ENCODE results near the gene C8G. TPM values are rescaled to one million over a fixed set of nuclear protein-coding genes. Genes with fewer than 3 reads are reported as not detected.

C8G gene
- total RNA-seq, 1 experiment from 2014 or later = 0.77 TPM

GRCh38 chr9:136927343-136928271, 17.4 kb upstream of the C8G start:
- TF ChIP-seq EZH2 (IDR thresholded peaks at IDR 0.05; ENCODE audit: low read length, unreplicated experiment) = no peak
- no peak for TF ChIP-seq CTCF (conservative IDR thresholded peaks at IDR 0.05; ENCODE audit: low read depth, low read length)
- TF ChIP-seq EZH2phosphoT487 (IDR thresholded peaks at IDR 0.05; ENCODE audit: borderline replicate concordance, low read length) = no peak
- BruUV-seq (replicated peaks) = no TSS peak
- peaks cover 15% of the 10 kb centered on the region; the same call in 1 of the 2 replicates for H3K36me3 ChIP-seq (ENCODE audit: low read depth, low read length)
- H3K4me2 ChIP-seq (ENCODE audit: low read length) = no peak overlapping the region
- no peaks in the 10 kb centered on the region for H3K79me2 ChIP-seq (ENCODE audit: low read length)
- no peak overlapping the region for H3K4me3 ChIP-seq (ENCODE audit: low read length)
- no peak overlapping the region for H2AFZ ChIP-seq (ENCODE audit: low read length)
- POLR2A ChIA-PET (ENCODE audit: unreplicated experiment) = no interaction called here
- H3K27me3 ChIP-seq (ENCODE audit: low read length) = no peaks in the 10 kb centered on the region
- no peak for ATAC-seq
- no peaks in the 10 kb centered on the region for H3K4me1 ChIP-seq (ENCODE audit: insufficient read depth, low read length)
- intact Hi-C loops (cut with micrococcal nuclease) = no loop called here
- H3K9ac ChIP-seq (ENCODE audit: low read length) = no peak overlapping the region
- no peaks in the 10 kb centered on the region for H3F3A ChIP-seq (ENCODE audit: low read length, unreplicated experiment)
- H4K20me1 ChIP-seq (ENCODE audit: low read length) = no peaks in the 10 kb centered on the region
- H3K9me2 ChIP-seq (replicated peaks; ENCODE audit: low read length) = no peaks in the 10 kb centered on the region
- no peaks in the 10 kb centered on the region for H3K9me3 ChIP-seq (ENCODE audit: low read length)
- H3K27ac ChIP-seq (ENCODE audit: low read length) = no peak overlapping the region
- CTCF ChIA-PET = interaction anchor here (0.7 kb wide), 1 partner anchor 9 kb away, joined by 3 read pairs; no protein-coding TSS in a partner anchor
- DNase-seq = no peak

GRCh38 chr9:136928591-136928990, 16.5 kb upstream of the C8G start:
- ChIA-PET POLR2A (ENCODE audit: unreplicated experiment) (no interaction called here), CTCF (interaction anchor here (0.7 kb wide), 1 partner anchor 10 kb away, joined by 3 read pairs; no protein-coding TSS in a partner anchor)
- no peaks in the 10 kb centered on the region for H4K20me1 ChIP-seq (ENCODE audit: low read length)
- TF ChIP-seq CTCF (conservative IDR thresholded peaks at IDR 0.05; ENCODE audit: low read depth, low read length) (no peak), EZH2phosphoT487 (IDR thresholded peaks at IDR 0.05; ENCODE audit: borderline replicate concordance, low read length) (no peak)
- no peak overlapping the region for H2AFZ ChIP-seq (ENCODE audit: low read length)
- no TSS peak for BruUV-seq (replicated peaks)
- H3K27ac ChIP-seq (ENCODE audit: low read length) = no peak overlapping the region
- peaks cover 15% of the 10 kb centered on the region; the same call in 1 of the 2 replicates for H3K36me3 ChIP-seq (ENCODE audit: low read depth, low read length)
- DNase-seq (no peak), ATAC-seq (no peak)
- H3K9me3 ChIP-seq (ENCODE audit: low read length) = no peaks in the 10 kb centered on the region
- no peaks in the 10 kb centered on the region for H3K79me2 ChIP-seq (ENCODE audit: low read length)
- intact Hi-C loops (cut with micrococcal nuclease) = no loop called here
- H3F3A ChIP-seq (ENCODE audit: low read length, unreplicated experiment) = no peaks in the 10 kb centered on the region
- no peak overlapping the region for H3K4me3 ChIP-seq (ENCODE audit: low read length)
- H3K9me2 ChIP-seq (replicated peaks; ENCODE audit: low read length) = no peaks in the 10 kb centered on the region
- H3K9ac ChIP-seq (ENCODE audit: low read length) = no peak overlapping the region
- no peaks in the 10 kb centered on the region for H3K4me1 ChIP-seq (ENCODE audit: insufficient read depth, low read length)
- no peaks in the 10 kb centered on the region for H3K27me3 ChIP-seq (ENCODE audit: low read length)
- no peak overlapping the region for H3K4me2 ChIP-seq (ENCODE audit: low read length)

- Histone ChIP-seq H3K36me3 (ENCODE audit: low read depth, low read length) (peaks cover 15% of the 10 kb centered on the region; the same call in 1 of the 2 replicates), H2AFZ (ENCODE audit: low read length) (no peak overlapping the region), H3K4me3 (ENCODE audit: low read length) (no peak overlapping the region), H3K79me2 (ENCODE audit: low read length) (no peaks in the 10 kb centered on the region), H3F3A (ENCODE audit: low read length, unreplicated experiment) (no peaks in the 10 kb centered on the region), H3K9ac (ENCODE audit: low read length) (no peak overlapping the region), H3K9me3 (ENCODE audit: low read length) (no peaks in the 10 kb centered on the region), H3K27me3 (ENCODE audit: low read length) (no peaks in the 10 kb centered on the region), H3K4me1 (ENCODE audit: insufficient read depth, low read length) (no peaks in the 10 kb centered on the region), H3K4me2 (ENCODE audit: low read length) (no peak overlapping the region), H3K9me2 (replicated peaks; ENCODE audit: low read length) (no peaks in the 10 kb centered on the region), H3K27ac (ENCODE audit: low read length) (no peak overlapping the region), H4K20me1 (ENCODE audit: low read length) (no peaks in the 10 kb centered on the region)
- no peak for ATAC-seq
- no TSS peak for BruUV-seq (replicated peaks)
- TF ChIP-seq CTCF (conservative IDR thresholded peaks at IDR 0.05; ENCODE audit: low read depth, low read length) (no peak), EZH2phosphoT487 (IDR thresholded peaks at IDR 0.05; ENCODE audit: borderline replicate concordance, low read length) (no peak), EZH2 (IDR thresholded peaks at IDR 0.05; ENCODE audit: low read length, unreplicated experiment) (no peak)
- intact Hi-C loops (cut with micrococcal nuclease) = no loop called here
- DNase-seq = no peak
- ChIA-PET CTCF (no interaction called here), POLR2A (ENCODE audit: unreplicated experiment) (no interaction called here)
Observed at GRCh38 chr9:136930014-136930413, 15.0 kb upstream of the C8G start.

All from PC-3 (cell line).